HepG2 (cell line): ENCODE data around the gene BDKRB1. TPM values are rescaled to one million over a fixed set of nuclear protein-coding genes. Genes with fewer than 3 reads are reported as not detected.

Source experiments
- ATAC-seq: fragments of 200-7000 bp; cut with Tn5 transposase; 3 replicates; pipeline ENCODE4 v1.9.1; 2020; ENCODE audit warnings: mild to moderate bottlenecking, moderate library complexity
- BruUV-seq: library from RNA; stranded (reverse); fragments of 400-500 nt; replicated peaks from 2 replicates; lab custom pipeline; 2021; lab: Mats Ljungman, UMichigan
- CTCF ChIA-PET: fragments of 300-600 bp; formaldehyde crosslinking; extraction: SDS; loops from one replicate; lab custom pipeline; 2021; ENCODE audit warnings: low total read pairs, inconsistent platforms, low intra/inter-chr PET ratio; lab: Yijun Ruan, JAX
- POLR2A ChIA-PET: fragments of 350-600 bp; sonication (Branson Sonifier 250); formaldehyde crosslinking; loops from one replicate; lab custom pipeline; 2020; ENCODE audit warnings: antibody characterized with exemption, inconsistent platforms; lab: Yijun Ruan, JAX
- DNase-seq: peaks from one replicate; pipeline ENCODE4 v3.0.0-alpha.2; 2015; ENCODE audit warnings: low spot score
- FAIRE-seq: peaks from 3 replicates; lab custom pipeline; 2011; peaks lifted over from hg19 to GRCh38; lab: Jason Lieb, UNC
- H2AFZ ChIP-seq: one replicate; pipeline ENCODE4 v1.6.1; 2011; ENCODE audit warnings: low read length, inconsistent platforms
- H3K27ac ChIP-seq: fragments of 300-600 bp; 3 replicates; pipeline ENCODE4 v1.8.0; 2011; ENCODE audit warnings: mixed run types, mild to moderate bottlenecking, mixed read lengths, low read length, inconsistent platforms; ENCODE audit not compliant: insufficient read depth; ENCODE audit errors: extremely low read length
- H3K27me3 ChIP-seq, 2 experiments: fragments of 200-600 bp in 1 of 2; 2 replicates in 1 of 2; 3 replicates in 1 of 2; pipeline versions ENCODE4 v1.6.0 to v1.8.0; 2011; ENCODE audit warnings: low read length in 2 of 2, mild to moderate bottlenecking in 2 of 2, moderate library complexity in 2 of 2, inconsistent platforms in 1 of 2; ENCODE audit not compliant: insufficient read depth in 2 of 2, control insufficient read depth in 1 of 2
- H3K36me3 ChIP-seq, 2 experiments: fragments of 200-600 bp in 1 of 2; replicated peaks in 1 of 2; 2 replicates in 1 of 2; 3 replicates in 1 of 2; pipeline versions ENCODE4 v1.5.1 to v1.8.0; 2011; ENCODE audit warnings: low read length in 2 of 2, inconsistent platforms in 1 of 2; ENCODE audit not compliant: insufficient read depth in 2 of 2, control insufficient read depth in 1 of 2
- H3K4me1 ChIP-seq: 2 replicates; pipeline ENCODE4 v1.5.1; 2012; ENCODE audit warnings: low read length, inconsistent platforms; ENCODE audit not compliant: insufficient read depth
- H3K4me2 ChIP-seq: 2 replicates; pipeline ENCODE4 v1.6.0; 2011; ENCODE audit warnings: low read depth, low read length, inconsistent platforms
- H3K4me3 ChIP-seq, 3 experiments: fragments of 200-600 bp in 1 of 3; sonication (generic), shearing (Covaris generic) in 1 of 3; replicated peaks in 1 of 3; 2 replicates each; pipeline ENCODE4 v1.5.1; 2011 to 2016; ENCODE audit warnings: low read length in 3 of 3, inconsistent platforms in 2 of 3, low read depth in 2 of 3, mild to moderate bottlenecking in 2 of 3, control low read depth in 1 of 3, mixed read lengths in 1 of 3; ENCODE audit not compliant: insufficient read depth in 1 of 3
- H3K79me2 ChIP-seq: one replicate; pipeline ENCODE4 v1.6.1; 2011; ENCODE audit warnings: low read length, inconsistent platforms; ENCODE audit not compliant: insufficient read depth
- H3K9ac ChIP-seq: 2 replicates; pipeline ENCODE4 v1.6.0; 2011; ENCODE audit warnings: mild to moderate bottlenecking, low read depth, low read length, inconsistent platforms; ENCODE audit not compliant: insufficient read depth
- H3K9me3 ChIP-seq: 2 replicates; pipeline ENCODE4 v1.5.1; 2012; ENCODE audit warnings: mild to moderate bottlenecking, low read length
- H4K20me1 ChIP-seq: 2 replicates; pipeline ENCODE4 v1.6.0; 2011; ENCODE audit warnings: inconsistent platforms, mild to moderate bottlenecking, low read length, moderate library complexity; ENCODE audit not compliant: insufficient read depth
- JARID2 ChIP-seq: sonication (generic); formaldehyde crosslinking; IDR thresholded peaks from 2 replicates; pipeline ENCODE4 v1.8.1; 2023; ENCODE audit warnings: missing genetic modification reagents, inconsistent platforms; ENCODE audit not compliant: insufficient replicate concordance
- MYC ChIP-seq: sonication (generic); formaldehyde crosslinking; IDR thresholded peaks from 2 replicates; pipeline ENCODE4 v1.9.0; 2021; ENCODE audit warnings: missing genetic modification reagents, borderline replicate concordance
- NFRKB ChIP-seq: fragments of 450-650 bp; IDR thresholded peaks from 2 replicates; pipeline ENCODE4 v1.6.1; 2017
- ZNF256 ChIP-seq: sonication (generic); formaldehyde crosslinking; conservative IDR thresholded peaks from 2 replicates; pipeline ENCODE4 v1.4.0; 2020; ENCODE audit warnings: missing genetic modification reagents
- ZNF547 ChIP-seq: sonication (generic); formaldehyde crosslinking; IDR thresholded peaks from 2 replicates; pipeline ENCODE4 v1.5.1; 2020; ENCODE audit warnings: mild to moderate bottlenecking, missing genetic modification reagents
- ZNF564 ChIP-seq: sonication (generic); formaldehyde crosslinking; IDR thresholded peaks from 2 replicates; pipeline ENCODE4 v1.8.1; 2023; ENCODE audit warnings: mild to moderate bottlenecking, missing genetic modification reagents
- ZNF607 ChIP-seq: sonication (generic); formaldehyde crosslinking; IDR thresholded peaks from 2 replicates; pipeline ENCODE4 v1.5.1; 2020; ENCODE audit warnings: missing genetic modification reagents, mild to moderate bottlenecking, borderline replicate concordance
- ZSCAN31 ChIP-seq: sonication (generic); formaldehyde crosslinking; IDR thresholded peaks from 2 replicates; pipeline ENCODE4 v1.5.0; 2020; ENCODE audit warnings: low read depth, mild to moderate bottlenecking, missing genetic modification reagents
- WGBS: methylation state at CpG from one replicate; pipeline ENCODE4 v1.1.6; 2017; ENCODE audit warnings: low lambda C conversion rate; 5-methylcytosine and 5-hydroxymethylcytosine counted together
- in situ Hi-C: cut with HindIII; loops from 2 replicates; pipeline ENCODE4 v1.10.0; 2017; ENCODE audit warnings: low pct_unique_long_range_greater_than_20kb; ENCODE audit not compliant: extremely low pct_ligation_motif_present
- intact Hi-C: fragments of 100-400 bp; cut with micrococcal nuclease; formaldehyde crosslinking; loops from one replicate; pipeline ENCODE4 v1.10.0; 2022; ENCODE audit not compliant: unreplicated experiment
- polyA plus RNA-seq, 8 experiments: library from polyadenylated mRNA; depleted of rRNA in 3 of 8; stranded (reverse) in 7 of 8; unstranded in 1 of 8; fragments of >200 nt; fragmentation: Illumina TruSeq in 4 of 8; extraction: Trizol in 4 of 8; gene quantifications; 2 replicates each; pipeline versions ENCODE4 v1.2.1 to v1.2.3, GENCODE V29; 2011 to 2016; ENCODE audit warnings: low read depth in 4 of 8, missing spikeins in 1 of 8, mixed read lengths in 1 of 8; ENCODE audit not compliant: insufficient read depth in 1 of 8
- total RNA-seq, 5 experiments: library from RNA; depleted of rRNA; stranded (reverse); fragments of >200 nt; fragmentation: Illumina TruSeq; extraction: Trizol; gene quantifications; 2 replicates each; pipeline ENCODE4 v1.2.3, GENCODE V29; 2016; ENCODE audit warnings: low read depth in 1 of 5
- TF ChIP-seq, protein P1 (sequence below): sonication (generic); formaldehyde crosslinking; IDR thresholded peaks from 2 replicates; pipeline ENCODE4 v1.4.0; 2020; ENCODE audit warnings: missing genetic modification reagents

Gene BDKRB1
- total and polyA plus RNA-seq, 2 of the 13 experiments (the other 11 are each of a cell fraction or from before 2014, with no cell fraction given) = 0.05 TPM; not detected in 1

DNA sequence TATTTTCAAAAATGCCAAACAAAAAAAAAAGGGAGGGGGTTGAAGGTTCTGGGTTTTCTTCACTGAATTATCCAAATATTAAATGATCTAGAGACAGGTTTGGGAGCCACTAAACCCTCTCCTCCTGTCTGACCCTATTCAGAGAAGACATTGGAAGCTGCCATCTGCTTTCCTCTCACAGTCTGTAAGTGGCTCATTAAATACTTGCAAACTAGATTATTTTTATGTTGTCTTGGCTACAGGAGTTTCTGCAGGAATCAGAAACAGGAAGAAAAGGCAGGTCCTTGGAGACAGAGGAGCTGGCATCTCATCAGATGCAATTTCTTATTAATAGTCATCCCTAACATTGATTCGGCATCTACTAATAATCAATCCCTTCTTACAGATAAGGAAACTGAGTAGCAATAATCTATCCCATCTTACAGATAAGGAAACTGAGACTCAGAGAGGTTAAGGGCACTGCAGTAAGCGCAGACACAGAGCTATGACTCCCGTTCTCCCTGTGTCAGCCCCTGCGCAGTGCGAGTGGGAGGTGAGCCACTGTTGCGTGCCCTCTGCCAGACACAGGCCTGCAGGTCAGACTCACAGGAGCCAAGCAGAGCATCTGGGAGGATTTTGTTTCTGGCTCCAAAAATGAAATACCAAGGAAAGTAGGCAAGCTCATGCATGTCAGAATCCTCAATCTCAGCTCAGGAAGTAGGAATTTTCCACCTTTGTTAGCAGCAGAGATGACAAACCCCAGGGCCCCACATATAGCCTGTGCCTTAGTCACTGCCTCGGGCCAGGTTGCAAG lies 40.4 kb upstream of the BDKRB1 start:
- no peaks in the 10 kb centered on the region for H3K9me3 ChIP-seq
- FAIRE-seq = no peak
- WGBS = 44% methylated on average over 6 of the region's 7 CpGs
- H3K4me2 ChIP-seq = no peak overlapping the region
- H3K79me2 ChIP-seq = no peaks in the 10 kb centered on the region
- H3K4me3 ChIP-seq = no peak overlapping the region
- TF ChIP-seq ZNF607 (CRISPR knock-in tag) = no peak
- TF ChIP-seq NFRKB = no peak
- TF ChIP-seq ZNF547 (CRISPR knock-in tag) = no peak
- TF ChIP-seq ZSCAN31 (CRISPR knock-in tag) = no peak
- no peak for TF ChIP-seq JARID2 (CRISPR knock-in tag)
- TF ChIP-seq, protein P1, sequence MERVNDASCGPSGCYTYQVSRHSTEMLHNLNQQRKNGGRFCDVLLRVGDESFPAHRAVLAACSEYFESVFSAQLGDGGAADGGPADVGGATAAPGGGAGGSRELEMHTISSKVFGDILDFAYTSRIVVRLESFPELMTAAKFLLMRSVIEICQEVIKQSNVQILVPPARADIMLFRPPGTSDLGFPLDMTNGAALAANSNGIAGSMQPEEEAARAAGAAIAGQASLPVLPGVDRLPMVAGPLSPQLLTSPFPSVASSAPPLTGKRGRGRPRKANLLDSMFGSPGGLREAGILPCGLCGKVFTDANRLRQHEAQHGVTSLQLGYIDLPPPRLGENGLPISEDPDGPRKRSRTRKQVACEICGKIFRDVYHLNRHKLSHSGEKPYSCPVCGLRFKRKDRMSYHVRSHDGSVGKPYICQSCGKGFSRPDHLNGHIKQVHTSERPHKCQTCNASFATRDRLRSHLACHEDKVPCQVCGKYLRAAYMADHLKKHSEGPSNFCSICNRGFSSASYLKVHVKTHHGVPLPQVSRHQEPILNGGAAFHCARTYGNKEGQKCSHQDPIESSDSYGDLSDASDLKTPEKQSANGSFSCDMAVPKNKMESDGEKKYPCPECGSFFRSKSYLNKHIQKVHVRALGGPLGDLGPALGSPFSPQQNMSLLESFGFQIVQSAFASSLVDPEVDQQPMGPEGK = no peak
- no peak for TF ChIP-seq ZNF564 (CRISPR knock-in tag)
- no peak for TF ChIP-seq MYC (CRISPR knock-in tag)
- TF ChIP-seq ZNF256 (CRISPR knock-in tag) = no peak
- H3K27me3 ChIP-seq = no peaks in the 10 kb centered on the region; a peak in 1 of 5 replicates
- no peak overlapping the region for H2AFZ ChIP-seq
- no peak for ATAC-seq
- ChIA-PET POLR2A (no interaction called here), CTCF (no interaction called here)
- in situ Hi-C loops (no loop called here), intact Hi-C loops (no loop called here)
- no peak overlapping the region for H3K27ac ChIP-seq
- no peak overlapping the region for H3K9ac ChIP-seq
- no peaks in the 10 kb centered on the region for H3K36me3 ChIP-seq
- H4K20me1 ChIP-seq = no peaks in the 10 kb centered on the region
- BruUV-seq = no TSS peak
- no peak for DNase-seq
- H3K4me1 ChIP-seq = no peaks in the 10 kb centered on the region
